ENCODE measurements around the gene ROR1. TPM values are rescaled to one million over a fixed set of nuclear protein-coding genes. Genes with fewer than 3 reads are reported as not detected.

ROR1 gene
- total and polyA plus RNA-seq, 2 donors (not counting 1 experiment from before 2014, with no cell fraction given) = 0.46 to 16.0 TPM

DNA sequence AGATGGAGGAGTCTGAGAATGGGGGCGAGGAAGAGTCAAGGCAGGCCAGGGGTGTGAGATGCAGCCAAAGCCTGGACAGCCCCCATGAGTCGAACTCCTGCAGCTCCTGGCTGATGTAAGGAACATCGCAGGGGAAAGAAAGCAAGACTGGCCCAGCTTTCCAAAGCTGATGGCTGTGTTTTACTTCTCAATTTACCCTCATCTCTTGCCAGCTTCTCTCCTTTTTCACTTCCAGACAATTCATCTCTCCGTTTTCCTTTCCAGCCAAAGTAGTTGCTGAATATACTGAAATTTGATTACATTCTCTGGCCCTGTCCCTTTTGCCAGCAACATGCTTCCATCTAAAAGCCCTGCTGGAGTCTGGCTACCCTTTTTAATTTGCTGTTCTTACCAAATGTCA, 389.6 kb downstream of the ROR1 start:
- H3K9me3 Mint-ChIP-seq (ENCODE audit: insufficient read depth) = no peaks in the 10 kb centered on the region
- TF ChIP-seq, protein P1, sequence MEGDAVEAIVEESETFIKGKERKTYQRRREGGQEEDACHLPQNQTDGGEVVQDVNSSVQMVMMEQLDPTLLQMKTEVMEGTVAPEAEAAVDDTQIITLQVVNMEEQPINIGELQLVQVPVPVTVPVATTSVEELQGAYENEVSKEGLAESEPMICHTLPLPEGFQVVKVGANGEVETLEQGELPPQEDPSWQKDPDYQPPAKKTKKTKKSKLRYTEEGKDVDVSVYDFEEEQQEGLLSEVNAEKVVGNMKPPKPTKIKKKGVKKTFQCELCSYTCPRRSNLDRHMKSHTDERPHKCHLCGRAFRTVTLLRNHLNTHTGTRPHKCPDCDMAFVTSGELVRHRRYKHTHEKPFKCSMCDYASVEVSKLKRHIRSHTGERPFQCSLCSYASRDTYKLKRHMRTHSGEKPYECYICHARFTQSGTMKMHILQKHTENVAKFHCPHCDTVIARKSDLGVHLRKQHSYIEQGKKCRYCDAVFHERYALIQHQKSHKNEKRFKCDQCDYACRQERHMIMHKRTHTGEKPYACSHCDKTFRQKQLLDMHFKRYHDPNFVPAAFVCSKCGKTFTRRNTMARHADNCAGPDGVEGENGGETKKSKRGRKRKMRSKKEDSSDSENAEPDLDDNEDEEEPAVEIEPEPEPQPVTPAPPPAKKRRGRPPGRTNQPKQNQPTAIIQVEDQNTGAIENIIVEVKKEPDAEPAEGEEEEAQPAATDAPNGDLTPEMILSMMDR (IDR thresholded peaks at IDR 0.05) = no peak
- no peak for TF ChIP-seq EZH2 (IDR thresholded peaks at IDR 0.05; ENCODE audit: borderline replicate concordance, insufficient read depth, low read depth, low read length, poor library complexity, severe bottlenecking)
- H3K27ac Mint-ChIP-seq = no peak overlapping the region
- H3K4me3 Mint-ChIP-seq = no peak overlapping the region
- H3K9ac ChIP-seq (ENCODE audit: low read length) = no peak overlapping the region
- no peaks in the 10 kb centered on the region for H3K79me2 ChIP-seq (ENCODE audit: control insufficient read depth, insufficient read depth, low read length)
- no peak overlapping the region for H3K4me3 ChIP-seq (ENCODE audit: control extremely low read depth in 1 of 5, extremely low read depth in 1 of 5, insufficient read depth in 1 of 5, low read depth in 2 of 5, low read length in 4 of 5)
- H3K36me3 ChIP-seq (replicated peaks in 1 of 2; ENCODE audit: control extremely low read depth in 1 of 2, control insufficient read depth in 1 of 2, extremely low read depth in 1 of 2, insufficient read depth in 2 of 2, low read length in 1 of 2) = no peaks in the 10 kb centered on the region
- CTCF ChIA-PET = no interaction called here
- no peak overlapping the region for H2AFZ ChIP-seq (ENCODE audit: insufficient read depth, low read depth, low read length, poor library complexity, severe bottlenecking)
- WGBS (ENCODE audit: insufficient coverage) = 83% methylated on average over 3 of the region's 4 CpGs
- no peak overlapping the region for H3K27ac ChIP-seq (ENCODE audit: low read length in 2 of 2)
- H3K4me2 ChIP-seq (replicated peaks; ENCODE audit: low read depth, low read length, poor library complexity, severe bottlenecking) = no peak overlapping the region
- no peaks in the 10 kb centered on the region for H3K27me3 ChIP-seq (replicated peaks in 1 of 4; ENCODE audit: control extremely low read depth in 1 of 4, control insufficient read depth in 3 of 4, insufficient read depth in 4 of 4, low read length in 3 of 4)
- H3K9me3 ChIP-seq (ENCODE audit: control extremely low read depth in 1 of 3, control insufficient read depth in 2 of 3, insufficient read depth in 1 of 3, low read length in 2 of 3) = no peaks in the 10 kb centered on the region
- H3K27me3 Mint-ChIP-seq = peaks cover 3% of the 10 kb centered on the region
- H3K4me1 Mint-ChIP-seq = no peaks in the 10 kb centered on the region
- H4K20me1 ChIP-seq (ENCODE audit: control insufficient read depth, insufficient read depth, low read length, poor library complexity, severe bottlenecking) = no peaks in the 10 kb centered on the region
- H3K4me1 ChIP-seq (ENCODE audit: control insufficient read depth in 2 of 2, insufficient read depth in 2 of 2, low read length in 2 of 2) = no peaks in the 10 kb centered on the region
- ATAC-seq (ENCODE audit: low read depth) = no peak
- DNase-seq = no peak
- POLR2A ChIA-PET = no interaction called here
- intact Hi-C loops (cut with micrococcal nuclease) = no loop called here

DNA sequence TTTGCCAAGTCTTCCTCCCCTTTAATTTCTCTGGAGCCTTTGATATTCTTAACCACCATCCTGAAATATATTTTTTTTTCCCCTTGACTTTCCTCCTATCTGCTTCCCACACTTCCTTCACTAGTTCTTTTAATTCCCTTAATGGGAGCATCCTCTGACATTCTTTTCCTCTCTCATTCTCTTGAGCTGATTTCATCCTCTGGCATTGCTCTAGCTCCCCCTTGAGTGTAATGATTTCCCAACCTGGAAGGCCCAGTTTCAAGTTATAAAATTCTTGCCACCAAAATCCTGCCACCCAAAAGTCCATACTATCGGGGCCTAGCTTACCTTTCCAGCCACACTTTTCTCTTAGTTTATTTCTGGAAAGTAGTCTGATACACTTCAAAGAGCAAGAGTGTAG, 390.2 kb downstream of the ROR1 start:
- no peaks in the 10 kb centered on the region for H3K9me3 ChIP-seq (ENCODE audit: control extremely low read depth in 1 of 3, control insufficient read depth in 2 of 3, insufficient read depth in 1 of 3, low read length in 2 of 3)
- Mint-ChIP-seq H3K27me3 (peaks cover under 1% of the 10 kb centered on the region), H3K4me1 (no peaks in the 10 kb centered on the region), H3K4me3 (no peak overlapping the region), H3K9me3 (ENCODE audit: insufficient read depth) (no peaks in the 10 kb centered on the region), H3K27ac (no peak overlapping the region)
- no peaks in the 10 kb centered on the region for H3K79me2 ChIP-seq (ENCODE audit: control insufficient read depth, insufficient read depth, low read length)
- H3K4me2 ChIP-seq (replicated peaks; ENCODE audit: low read depth, low read length, poor library complexity, severe bottlenecking) = no peak overlapping the region
- intact Hi-C loops (cut with micrococcal nuclease) = no loop called here
- H3K9ac ChIP-seq (ENCODE audit: low read length) = no peak overlapping the region
- H3K36me3 ChIP-seq (replicated peaks in 1 of 2; ENCODE audit: control extremely low read depth in 1 of 2, control insufficient read depth in 1 of 2, extremely low read depth in 1 of 2, insufficient read depth in 2 of 2, low read length in 1 of 2) = peaks cover 0 to 3% of the 10 kb centered on the region in 2 experiments
- H4K20me1 ChIP-seq (ENCODE audit: control insufficient read depth, insufficient read depth, low read length, poor library complexity, severe bottlenecking) = no peaks in the 10 kb centered on the region
- no CpG with 5 or more reads among the region's 1 CpG for WGBS (ENCODE audit: insufficient coverage)
- no peak for ATAC-seq (ENCODE audit: low read depth)
- H3K4me1 ChIP-seq (ENCODE audit: control insufficient read depth in 2 of 2, insufficient read depth in 2 of 2, low read length in 2 of 2) = no peaks in the 10 kb centered on the region
- no peaks in the 10 kb centered on the region for H3K27me3 ChIP-seq (replicated peaks in 1 of 4; ENCODE audit: control extremely low read depth in 1 of 4, control insufficient read depth in 3 of 4, insufficient read depth in 4 of 4, low read length in 3 of 4)
- H3K27ac ChIP-seq (ENCODE audit: low read length in 2 of 2) = no peak overlapping the region
- no peak for DNase-seq
- ChIA-PET POLR2A (no interaction called here), CTCF (interaction anchor here (0.8 kb wide), 1 partner anchor 472 kb away, joined by 5 read pairs; no protein-coding TSS in a partner anchor)
- H2AFZ ChIP-seq (ENCODE audit: insufficient read depth, low read depth, low read length, poor library complexity, severe bottlenecking) = no peak overlapping the region
- no peak for TF ChIP-seq EZH2 (IDR thresholded peaks at IDR 0.05; ENCODE audit: borderline replicate concordance, insufficient read depth, low read depth, low read length, poor library complexity, severe bottlenecking)
- TF ChIP-seq, protein P1 (IDR thresholded peaks at IDR 0.05) = no peak
- H3K4me3 ChIP-seq (ENCODE audit: control extremely low read depth in 1 of 5, extremely low read depth in 1 of 5, insufficient read depth in 1 of 5, low read depth in 2 of 5, low read length in 4 of 5) = no peak overlapping the region
